ENCODE results near the gene ANGPTL8.

Gene ANGPTL8

DNA sequence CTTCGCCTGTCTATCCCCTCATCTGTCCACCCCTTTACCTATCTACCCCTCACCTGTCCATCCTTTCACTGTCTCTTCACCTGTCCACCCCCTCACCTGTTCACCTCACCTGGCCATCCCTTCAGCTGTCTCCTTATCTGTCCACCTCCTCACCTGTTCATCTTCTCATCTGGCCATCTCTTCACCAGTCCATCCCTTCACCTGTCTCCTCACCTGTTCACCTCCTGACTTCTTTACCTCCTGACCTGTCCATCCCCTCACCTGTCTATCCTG, 28.8 kb upstream of the ANGPTL8 start:
- peaks cover 8 to 25% of the 10 kb centered on the region in 2 donors for H3K36me3 Mint-ChIP-seq
- H3K27ac Mint-ChIP-seq = peak overlapping the region; percentile 70
- H3K4me3 Mint-ChIP-seq = peak overlapping the region in 1 of 2 donors; percentile 41
- H3K27me3 Mint-ChIP-seq = peaks cover 13 to 16% of the 10 kb centered on the region in 2 donors
- ATAC-seq (replicated peaks) (no peak), DNase-seq (no peak)
- peaks cover 14 to 15% of the 10 kb centered on the region in 2 donors for H3K4me1 Mint-ChIP-seq
- peaks cover 14 to 15% of the 10 kb centered on the region in 2 donors for H3K9me3 Mint-ChIP-seq

DNA sequence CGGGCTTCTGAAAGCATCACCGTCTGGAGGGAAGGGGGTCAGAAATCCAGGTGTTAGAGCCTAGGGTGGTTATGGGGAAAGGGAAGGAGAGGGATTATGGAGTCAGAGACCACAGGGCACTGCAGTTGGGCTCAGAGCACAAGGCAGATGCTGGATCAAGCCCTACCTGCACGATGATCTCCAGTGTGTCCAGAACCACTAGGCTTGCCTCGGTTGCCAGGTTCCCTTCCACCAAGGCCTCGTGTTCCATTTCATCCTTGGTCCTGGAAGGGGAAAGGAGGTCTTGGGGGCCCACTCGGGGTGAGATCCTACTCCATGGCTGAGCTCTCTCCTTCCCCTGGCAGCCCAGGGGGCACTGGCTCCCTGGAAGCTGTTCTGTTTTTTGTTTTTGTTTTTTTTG, 25.0 kb upstream of the ANGPTL8 start:
- peaks cover 0 to 6% of the 10 kb centered on the region in 2 donors for H3K4me1 Mint-ChIP-seq
- peaks cover 16 to 17% of the 10 kb centered on the region in 2 donors for H3K27me3 Mint-ChIP-seq
- no peak overlapping the region for H3K4me3 Mint-ChIP-seq
- DNase-seq = no peak
- ATAC-seq (replicated peaks) = no peak
- H3K9me3 Mint-ChIP-seq = peaks cover 15% of the 10 kb centered on the region in 2 donors
- no peak overlapping the region for H3K27ac Mint-ChIP-seq
- peaks cover 10 to 26% of the 10 kb centered on the region in 2 donors for H3K36me3 Mint-ChIP-seq

DNA sequence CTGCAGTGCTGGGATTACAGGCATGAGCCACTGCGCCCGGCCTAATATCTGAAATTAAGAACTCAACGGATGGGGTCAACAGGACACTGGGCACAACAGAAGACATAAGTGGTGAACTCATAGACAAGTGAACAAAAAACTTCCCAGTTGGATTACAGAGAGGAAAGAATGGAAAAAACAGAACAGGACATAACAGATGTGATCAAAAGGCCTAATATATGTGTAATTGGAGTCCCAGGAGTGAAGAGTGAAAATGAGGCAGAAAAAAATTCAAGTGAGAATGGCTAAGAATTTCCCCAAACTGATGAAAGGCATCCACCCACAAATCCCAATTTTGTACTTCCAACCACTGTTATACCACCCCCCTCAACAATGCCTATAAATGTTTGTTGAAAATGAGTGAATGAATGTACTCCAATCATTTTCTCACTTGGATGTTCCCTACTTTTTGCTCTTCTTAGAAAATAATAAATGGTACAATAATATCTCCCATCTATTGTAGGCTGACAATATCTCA, 18.3 kb upstream of the ANGPTL8 start:
- Mint-ChIP-seq H3K27ac (no peak overlapping the region), H3K27me3 (peaks cover 0 to 4% of the 10 kb centered on the region in 2 donors), H3K4me1 (no peaks in the 10 kb centered on the region), H3K4me3 (no peak overlapping the region), H3K9me3 (peaks cover 14 to 17% of the 10 kb centered on the region in 2 donors), H3K36me3 (peaks cover 18 to 28% of the 10 kb centered on the region in 2 donors)
- DNase-seq = no peak
- ATAC-seq (replicated peaks) = no peak

DNA sequence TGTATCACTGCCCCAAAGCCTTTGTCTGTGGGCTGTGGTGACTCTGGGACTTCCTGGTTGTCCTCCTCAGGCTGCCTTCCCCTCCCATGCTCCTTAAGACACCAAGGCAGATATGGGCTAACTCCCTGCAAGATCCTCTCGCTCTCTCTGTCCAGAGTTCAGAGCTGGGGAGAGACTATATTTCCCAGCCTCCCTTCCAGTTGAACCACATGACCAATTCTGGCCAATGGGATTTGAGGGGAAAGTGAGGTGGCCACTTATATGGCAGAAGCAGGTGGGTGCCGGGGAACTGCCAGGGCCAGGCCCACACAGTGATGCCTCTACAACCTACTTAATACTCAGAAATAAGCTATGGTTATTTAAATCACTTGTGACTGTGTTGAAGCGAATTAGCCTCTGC, 16.2 kb upstream of the ANGPTL8 start:
- Mint-ChIP-seq H3K4me1 (peaks cover 0 to 2% of the 10 kb centered on the region in 2 donors), H3K27ac (no peak overlapping the region), H3K4me3 (no peak overlapping the region), H3K36me3 (peaks cover 13 to 22% of the 10 kb centered on the region in 2 donors), H3K9me3 (peaks cover 15 to 17% of the 10 kb centered on the region in 2 donors), H3K27me3 (no peaks in the 10 kb centered on the region)
- DNase-seq (no peak), ATAC-seq (replicated peaks) (no peak)

DNA sequence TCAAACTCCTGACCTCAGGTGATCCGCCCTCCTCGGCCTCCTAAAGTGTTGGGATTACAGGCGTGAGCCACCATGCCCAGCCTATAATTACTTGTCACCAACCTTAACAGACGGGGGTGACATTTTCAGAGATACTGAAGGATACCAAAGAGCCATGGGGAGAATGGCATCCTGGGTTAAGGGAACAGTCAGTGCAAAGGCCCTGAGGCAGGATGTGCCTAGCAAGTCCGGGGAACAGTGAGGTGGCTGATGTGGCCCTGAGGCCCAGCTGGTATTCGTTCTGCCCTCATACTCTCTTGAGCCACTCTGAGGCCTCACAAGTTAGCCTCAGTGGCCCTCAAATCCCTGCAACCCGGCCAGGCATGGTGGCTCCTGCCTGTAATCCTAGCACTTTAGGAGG, 15.0 kb upstream of the ANGPTL8 start:
- Mint-ChIP-seq H3K9me3 (peaks cover 15 to 17% of the 10 kb centered on the region in 2 donors), H3K36me3 (peaks cover 13 to 22% of the 10 kb centered on the region in 2 donors), H3K4me3 (no peak overlapping the region), H3K27me3 (peaks cover 0 to 4% of the 10 kb centered on the region in 2 donors), H3K27ac (no peak overlapping the region), H3K4me1 (peaks cover 0 to 2% of the 10 kb centered on the region in 2 donors)
- DNase-seq = no peak
- ATAC-seq (replicated peaks) = no peak

DNA sequence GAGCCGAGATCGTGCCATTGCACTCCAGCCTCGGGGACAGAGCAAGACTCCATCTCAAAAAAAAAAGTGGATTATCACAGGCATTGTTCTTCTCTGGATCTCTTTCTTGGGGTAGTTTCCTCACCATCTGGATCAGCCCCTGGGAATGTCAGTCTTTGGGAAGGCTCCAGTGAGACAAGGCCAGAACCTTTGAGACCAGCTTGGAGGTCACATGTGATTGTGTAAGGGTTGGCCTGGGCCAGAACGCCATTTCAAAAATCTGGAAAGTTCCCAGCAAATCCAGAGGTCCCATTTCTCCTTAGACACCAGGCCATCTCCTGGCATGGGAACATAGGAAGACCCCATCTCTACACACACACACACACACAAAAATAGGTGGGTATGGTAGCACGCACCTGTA, 14.2 kb upstream of the ANGPTL8 start:
- ATAC-seq (replicated peaks) (no peak), DNase-seq (no peak)
- Mint-ChIP-seq H3K27ac (no peak overlapping the region), H3K4me3 (no peak overlapping the region), H3K9me3 (peaks cover 14 to 17% of the 10 kb centered on the region in 2 donors), H3K27me3 (peaks cover 0 to 5% of the 10 kb centered on the region in 2 donors), H3K36me3 (peaks cover 12 to 22% of the 10 kb centered on the region in 2 donors), H3K4me1 (peaks cover 0 to 2% of the 10 kb centered on the region in 2 donors)

DNA sequence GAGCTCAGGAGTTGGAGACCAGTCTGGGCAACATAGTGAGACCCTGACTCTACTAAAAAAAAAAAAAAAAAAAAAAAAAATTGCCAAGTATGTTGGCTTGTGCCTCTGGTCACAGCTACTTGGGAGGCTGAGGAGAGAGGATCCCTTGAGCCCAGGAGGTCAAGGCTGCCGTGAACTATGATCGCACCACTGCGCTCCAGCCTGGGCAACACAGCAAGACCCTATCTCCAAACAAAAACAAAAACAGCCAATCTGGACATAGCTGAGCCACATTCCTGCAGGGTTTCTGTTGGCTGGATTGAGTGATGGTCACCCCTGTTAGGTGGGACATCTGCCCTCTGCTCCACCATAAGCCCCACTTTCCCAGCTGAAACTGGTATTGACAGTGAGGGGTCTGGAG, 13.6 kb upstream of the ANGPTL8 start:
- H3K4me3 Mint-ChIP-seq = no peak overlapping the region
- H3K27ac Mint-ChIP-seq = no peak overlapping the region
- H3K27me3 Mint-ChIP-seq = peaks cover 0 to 5% of the 10 kb centered on the region in 2 donors

DNA sequence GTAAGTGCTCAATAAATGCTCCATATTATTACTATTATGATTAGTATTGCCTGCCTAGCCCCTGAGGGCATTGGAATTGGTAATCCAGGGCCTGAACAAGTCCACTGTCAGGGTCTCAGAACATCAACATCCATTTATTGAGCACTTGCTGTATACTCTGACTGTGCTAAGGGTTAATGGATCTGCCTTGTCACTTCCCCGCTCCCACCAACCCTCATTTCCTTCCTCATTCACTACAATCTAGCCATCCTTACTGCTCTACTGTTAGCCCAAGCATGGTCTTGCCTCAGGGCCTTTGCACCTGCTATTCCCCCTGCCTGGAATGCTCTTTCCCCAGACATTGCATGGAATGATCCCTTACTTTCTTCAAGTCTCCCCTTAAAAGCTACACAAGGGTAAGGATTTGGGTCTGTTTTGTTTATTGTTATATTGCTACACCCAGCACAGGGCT, 12.7 kb upstream of the ANGPTL8 start:
- DNase-seq = no peak
- peaks cover 2 to 3% of the 10 kb centered on the region in 2 donors for H3K9me3 Mint-ChIP-seq
- H3K36me3 Mint-ChIP-seq = peaks cover under 1 to 8% of the 10 kb centered on the region in 2 donors
- no peak overlapping the region for H3K27ac Mint-ChIP-seq
- H3K4me3 Mint-ChIP-seq = no peak overlapping the region
- peaks cover 0 to 5% of the 10 kb centered on the region in 2 donors for H3K27me3 Mint-ChIP-seq
- no peak for ATAC-seq (replicated peaks)
- H3K4me1 Mint-ChIP-seq = peaks cover 0 to 2% of the 10 kb centered on the region in 2 donors

More for the DNA sequence above, 13.6 kb upstream of the ANGPTL8 start:
- ATAC-seq (replicated peaks) (no peak), DNase-seq (no peak)
- H3K36me3 Mint-ChIP-seq = peaks cover 9 to 18% of the 10 kb centered on the region in 2 donors
- peaks cover 0 to 2% of the 10 kb centered on the region in 2 donors for H3K4me1 Mint-ChIP-seq
- H3K9me3 Mint-ChIP-seq = peaks cover 10 to 12% of the 10 kb centered on the region in 2 donors

DNA sequence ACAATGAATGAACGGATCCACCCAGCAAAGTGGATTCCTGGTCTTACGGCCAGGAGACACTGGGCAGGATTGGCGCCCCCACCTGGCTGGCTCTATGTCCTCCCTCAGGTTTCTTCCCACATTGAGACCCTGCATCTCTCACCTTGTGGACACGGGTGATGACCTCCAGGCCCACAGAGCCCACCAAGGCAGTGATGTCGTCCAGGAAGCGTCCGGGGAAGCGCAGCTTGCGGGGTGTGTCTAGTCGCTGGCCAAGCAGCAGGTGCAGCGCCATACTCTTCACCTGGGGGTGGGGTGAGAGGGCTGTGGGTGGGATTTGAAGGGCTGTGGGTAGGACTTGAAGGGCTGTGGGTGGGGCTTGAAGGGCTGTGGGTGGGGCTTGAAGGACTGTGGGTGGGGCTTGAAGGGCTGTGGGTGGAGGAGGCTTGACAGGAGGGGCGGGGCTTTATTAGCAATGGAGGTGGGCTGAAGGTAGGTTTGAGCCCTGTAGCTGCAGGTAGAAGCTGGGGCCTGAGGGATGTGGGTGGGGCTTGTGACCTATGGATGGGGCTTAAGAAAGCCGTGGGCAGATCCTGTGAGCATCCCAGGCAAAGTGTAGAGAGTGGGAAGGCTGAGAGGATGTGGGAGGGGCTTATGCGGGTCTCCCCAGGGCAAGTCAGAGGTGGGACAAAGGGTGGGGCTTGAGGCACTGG, 12.1 kb upstream of the ANGPTL8 start:
- Mint-ChIP-seq H3K4me1 (peaks cover 0 to 2% of the 10 kb centered on the region in 2 donors), H3K4me3 (no peak overlapping the region), H3K27ac (no peak overlapping the region), H3K9me3 (peaks cover 0 to 2% of the 10 kb centered on the region in 2 donors), H3K27me3 (peaks cover 0 to 5% of the 10 kb centered on the region in 2 donors), H3K36me3 (peaks cover 0 to 2% of the 10 kb centered on the region in 2 donors)
- DNase-seq (no peak), ATAC-seq (replicated peaks) (peak; percentile 31 to 38)

DNA sequence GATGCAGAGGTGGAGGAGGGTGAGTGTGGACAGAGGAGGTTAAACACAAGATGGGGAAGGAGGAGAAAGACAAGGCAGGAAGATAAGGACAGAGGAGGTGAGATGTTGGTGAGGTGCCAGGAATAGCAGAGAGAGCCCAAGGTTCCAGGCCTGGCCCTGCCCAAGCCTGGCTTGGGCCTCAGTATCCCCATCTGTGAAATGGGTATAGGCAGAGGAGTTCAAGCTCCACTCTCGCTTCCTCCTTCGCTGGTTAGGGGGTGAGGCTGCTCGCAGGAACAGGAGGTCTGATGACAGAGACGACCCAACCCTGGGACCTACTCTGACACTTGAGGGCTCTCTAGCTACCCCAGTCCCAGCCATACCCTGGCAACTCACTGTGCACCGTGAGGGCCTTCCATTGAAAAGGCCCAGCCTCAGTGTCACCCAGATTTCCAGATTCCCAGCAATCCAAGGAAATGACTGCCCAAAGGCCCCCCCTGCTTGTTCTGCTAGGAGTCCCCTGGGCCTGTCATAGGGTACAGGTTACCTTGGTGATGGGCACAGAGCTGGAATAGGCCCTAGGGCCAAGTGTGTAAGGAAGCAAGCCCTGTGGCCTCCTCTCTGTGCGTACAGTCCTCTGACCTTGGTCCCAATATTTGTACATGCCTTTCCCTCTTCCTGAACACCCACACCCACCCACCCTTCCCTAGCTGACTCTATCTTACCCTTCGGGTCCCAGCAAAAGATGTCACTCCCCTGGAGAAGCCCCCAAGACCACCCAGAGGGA, 8.6 kb upstream of the ANGPTL8 start:
- DNase-seq = no peak
- no peaks in the 10 kb centered on the region for H3K36me3 Mint-ChIP-seq
- peaks cover 0 to 2% of the 10 kb centered on the region in 2 donors for H3K4me1 Mint-ChIP-seq
- H3K27me3 Mint-ChIP-seq = peaks cover 0 to 5% of the 10 kb centered on the region in 2 donors
- no peak overlapping the region for H3K4me3 Mint-ChIP-seq
- H3K27ac Mint-ChIP-seq = no peak overlapping the region
- ATAC-seq (replicated peaks) = no peak
- peaks cover 0 to 2% of the 10 kb centered on the region in 2 donors for H3K9me3 Mint-ChIP-seq

DNA sequence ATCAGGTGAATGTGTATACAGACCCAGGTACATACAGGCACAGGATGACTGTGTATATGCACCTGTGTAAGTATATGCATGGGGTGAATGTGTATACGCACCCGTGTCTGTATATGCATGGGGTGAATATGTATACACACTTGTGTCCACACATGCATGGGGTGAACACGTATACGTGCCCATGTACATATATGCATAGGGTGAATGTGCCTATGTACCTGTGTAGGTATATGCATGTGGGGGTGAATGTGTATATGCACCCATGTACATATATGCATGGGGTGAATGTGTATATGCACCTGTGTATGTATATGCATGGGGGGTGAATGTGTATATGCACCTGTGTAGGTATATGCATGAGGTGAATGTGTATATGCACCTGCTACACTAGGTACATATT, 6.9 kb upstream of the ANGPTL8 start:
- ATAC-seq (replicated peaks) (no peak), DNase-seq (no peak)
- no peaks in the 10 kb centered on the region for H3K9me3 Mint-ChIP-seq
- no peaks in the 10 kb centered on the region for H3K36me3 Mint-ChIP-seq
- no peaks in the 10 kb centered on the region for H3K4me1 Mint-ChIP-seq
- H3K27ac Mint-ChIP-seq = no peak overlapping the region
- peaks cover 0 to 5% of the 10 kb centered on the region in 2 donors for H3K27me3 Mint-ChIP-seq
- H3K4me3 Mint-ChIP-seq = no peak overlapping the region

DNA sequence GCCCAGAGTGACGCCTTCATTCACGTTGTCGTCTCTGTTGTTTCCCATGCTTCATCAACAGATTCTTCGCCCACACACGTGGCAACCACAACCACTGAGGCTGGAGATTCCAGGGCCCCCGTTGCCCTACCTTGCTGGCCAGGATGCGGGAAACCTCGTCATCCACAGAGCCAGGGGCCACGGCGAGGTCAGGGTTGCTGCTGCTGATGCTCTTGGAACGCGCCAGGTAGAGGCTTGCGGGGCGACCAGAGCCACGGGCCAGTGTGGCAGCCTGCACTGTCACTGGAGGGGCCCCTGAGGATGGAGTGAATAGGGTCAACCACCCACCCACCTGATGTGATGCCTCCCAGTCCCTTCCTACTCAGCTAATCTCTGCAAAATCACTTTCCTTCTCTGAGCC, 6.3 kb upstream of the ANGPTL8 start:
- Mint-ChIP-seq H3K27ac (no peak overlapping the region), H3K4me1 (no peaks in the 10 kb centered on the region), H3K27me3 (peaks cover 0 to 5% of the 10 kb centered on the region in 2 donors), H3K36me3 (peaks cover 3 to 4% of the 10 kb centered on the region in 2 donors), H3K9me3 (peaks cover 2 to 3% of the 10 kb centered on the region in 2 donors), H3K4me3 (no peak overlapping the region)
- DNase-seq (no peak), ATAC-seq (replicated peaks) (no peak)

DNA sequence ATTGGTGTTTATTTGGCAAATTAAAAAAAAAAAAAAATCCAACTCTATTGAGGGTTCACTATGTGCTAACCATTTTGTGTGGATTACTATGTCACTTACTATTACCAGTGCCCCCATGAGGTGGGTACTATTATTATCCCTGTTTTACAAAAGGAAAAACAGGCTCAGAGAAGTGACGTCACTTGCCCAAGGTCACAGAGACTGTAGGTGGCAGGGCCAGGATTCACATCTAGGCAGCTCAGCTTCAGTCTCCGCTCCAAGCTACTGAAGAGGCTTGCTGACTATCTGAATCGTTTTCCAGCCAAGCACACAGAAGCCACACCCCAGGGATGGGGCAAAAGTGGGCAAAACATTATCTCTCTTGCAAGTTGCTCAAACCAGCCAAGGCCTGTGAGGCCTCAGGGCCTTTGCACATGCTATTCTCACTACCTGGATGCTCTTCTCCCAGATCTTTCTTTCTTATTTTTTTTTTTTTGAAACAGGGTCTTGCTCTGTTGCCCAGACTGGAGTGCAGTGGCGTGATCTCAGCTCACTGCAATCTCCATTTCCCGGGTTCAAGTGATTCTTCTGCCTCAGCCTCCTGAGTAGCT, 4.8 kb upstream of the ANGPTL8 start:
- no peak for ATAC-seq (replicated peaks)
- H3K27ac Mint-ChIP-seq = no peak overlapping the region

More for the DNA sequence above, 4.8 kb upstream of the ANGPTL8 start:
- Mint-ChIP-seq H3K36me3 (peaks cover 6 to 14% of the 10 kb centered on the region in 2 donors), H3K27me3 (no peaks in the 10 kb centered on the region), H3K9me3 (peaks cover 6 to 12% of the 10 kb centered on the region in 2 donors), H3K4me1 (no peaks in the 10 kb centered on the region), H3K4me3 (no peak overlapping the region)
- no peak for DNase-seq
